ENCODE data around the gene HFM1. TPM values are rescaled to one million over a fixed set of nuclear protein-coding genes. Genes with fewer than 3 reads are reported as not detected.
"Not testable (repeated sequence)": the region's sequence is repeated elsewhere in the genome, so short reads cannot be mapped to it uniquely, and the experiment has no call there.

Gene HFM1
- total and polyA plus RNA-seq, 4 experiments from 2014 or later, result not detected

- H3K27ac Mint-ChIP-seq; POLR2A ChIA-PET (ENCODE audit: partially characterized antibody); H3K27me3 ChIP-seq (ENCODE audit: insufficient read depth, low read length); DNase-seq; H3K27ac ChIP-seq (ENCODE audit: low read depth, low read length); H3K9me3 Mint-ChIP-seq; H3K4me3 Mint-ChIP-seq; H3K27me3 Mint-ChIP-seq; CTCF ChIA-PET (ENCODE audit: partially characterized antibody); intact Hi-C loops (cut with micrococcal nuclease); H3K9me3 ChIP-seq (ENCODE audit: control insufficient read depth in 1 of 2, low read length in 2 of 2); H3K36me3 Mint-ChIP-seq; H3K4me1 ChIP-seq (ENCODE audit: insufficient read depth, low read length); H3K4me3 ChIP-seq (ENCODE audit: low read length in 2 of 2); H3K4me1 Mint-ChIP-seq; H3K36me3 ChIP-seq (ENCODE audit: insufficient read depth, low read length): not testable (repeated sequence)
These were observed 32.4 kb downstream of the HFM1 start for GRCh38 chr1:91372230-91372629.

- no peak for DNase-seq
- H3K27me3 ChIP-seq (ENCODE audit: insufficient read depth, low read length), result no peaks in the 10 kb centered on the region
- H3K4me1 ChIP-seq (ENCODE audit: insufficient read depth, low read length), result no peaks in the 10 kb centered on the region
- POLR2A ChIA-PET (ENCODE audit: partially characterized antibody), result no interaction called here
- no peak overlapping the region for H3K4me3 Mint-ChIP-seq
- CTCF ChIA-PET (ENCODE audit: partially characterized antibody), result no interaction called here
- no peaks in the 10 kb centered on the region for H3K36me3 ChIP-seq (ENCODE audit: insufficient read depth, low read length)
- H3K4me3 ChIP-seq (ENCODE audit: low read length in 2 of 2), result no peak overlapping the region
- intact Hi-C loops (cut with micrococcal nuclease), result no loop called here
- H3K4me1 Mint-ChIP-seq, result no peaks in the 10 kb centered on the region
- peaks cover 0 to 4% of the 10 kb centered on the region in 2 donors for H3K36me3 Mint-ChIP-seq
- peaks cover 4 to 12% (median 11%) of the 10 kb centered on the region in 8 donors for H3K9me3 Mint-ChIP-seq
- no peak overlapping the region for H3K27ac ChIP-seq (ENCODE audit: low read depth, low read length)
- peaks cover 6% of the 10 kb centered on the region in 2 donors for H3K27me3 Mint-ChIP-seq
- H3K27ac Mint-ChIP-seq, result no peak overlapping the region
- no peaks in the 10 kb centered on the region for H3K9me3 ChIP-seq (ENCODE audit: control insufficient read depth in 1 of 2, low read length in 2 of 2)
These were observed 55.1 kb downstream of the HFM1 start for GRCh38 chr1:91349524-91349923.

- Mint-ChIP-seq H3K4me3 (no peak overlapping the region), H3K27me3 (peaks cover 5 to 7% of the 10 kb centered on the region in 2 donors), H3K27ac (no peak overlapping the region), H3K4me1 (peaks cover 0 to 1% (median 0%) of the 10 kb centered on the region in 4 donors), H3K36me3 (no peaks in the 10 kb centered on the region), H3K9me3 (no peaks in the 10 kb centered on the region)
- ChIA-PET POLR2A (ENCODE audit: partially characterized antibody) (no interaction called here), CTCF (ENCODE audit: partially characterized antibody) (interaction anchor here (0.6 to 1.1 kb wide), 2 partner anchors 102 to 181 kb away, joined by 3 to 4 read pairs; no protein-coding TSS in a partner anchor)
- no peaks in the 10 kb centered on the region for H3K27me3 ChIP-seq (ENCODE audit: insufficient read depth, low read length)
- DNase-seq, result no peak
- H3K4me1 ChIP-seq (ENCODE audit: insufficient read depth, low read length), result no peaks in the 10 kb centered on the region
- H3K27ac ChIP-seq (ENCODE audit: low read depth, low read length), result no peak overlapping the region
- H3K4me3 ChIP-seq (ENCODE audit: low read length in 2 of 2), result no peak overlapping the region
- no peaks in the 10 kb centered on the region for H3K9me3 ChIP-seq (ENCODE audit: control insufficient read depth in 1 of 2, low read length in 2 of 2)
- no peaks in the 10 kb centered on the region for H3K36me3 ChIP-seq (ENCODE audit: insufficient read depth, low read length)
- intact Hi-C loops (cut with micrococcal nuclease), result no loop called here
These were observed 57.8 kb downstream of the HFM1 start for GRCh38 chr1:91346824-91347223.

- Mint-ChIP-seq H3K27ac (no peak overlapping the region), H3K36me3 (no peaks in the 10 kb centered on the region), H3K27me3 (peaks cover 5 to 9% of the 10 kb centered on the region in 2 donors), H3K4me1 (peaks cover 0 to 1% (median 0%) of the 10 kb centered on the region in 4 donors), H3K9me3 (peaks cover 0 to under 1% (median 0%) of the 10 kb centered on the region in 8 donors), H3K4me3 (no peak overlapping the region)
- Histone ChIP-seq H3K27me3 (ENCODE audit: insufficient read depth, low read length) (no peaks in the 10 kb centered on the region), H3K9me3 (ENCODE audit: control insufficient read depth in 1 of 2, low read length in 2 of 2) (no peaks in the 10 kb centered on the region), H3K36me3 (ENCODE audit: insufficient read depth, low read length) (no peaks in the 10 kb centered on the region), H3K4me1 (ENCODE audit: insufficient read depth, low read length) (no peaks in the 10 kb centered on the region), H3K27ac (ENCODE audit: low read depth, low read length) (no peak overlapping the region), H3K4me3 (ENCODE audit: low read length in 2 of 2) (no peak overlapping the region)
- intact Hi-C loops (cut with micrococcal nuclease), result no loop called here
- CTCF ChIA-PET (ENCODE audit: partially characterized antibody), result no interaction called here
- POLR2A ChIA-PET (ENCODE audit: partially characterized antibody), result no interaction called here
- DNase-seq, result no peak
These were observed 59.1 kb downstream of the HFM1 start for GRCh38 chr1:91345395-91346005.

- no peak overlapping the region for H3K27ac ChIP-seq (ENCODE audit: low read depth, low read length)
- H3K36me3 Mint-ChIP-seq, result no peaks in the 10 kb centered on the region
- no peak for DNase-seq
- H3K4me1 ChIP-seq (ENCODE audit: insufficient read depth, low read length), result no peaks in the 10 kb centered on the region
- H3K27me3 ChIP-seq (ENCODE audit: insufficient read depth, low read length), result no peaks in the 10 kb centered on the region
- POLR2A ChIA-PET (ENCODE audit: partially characterized antibody), result no interaction called here
- intact Hi-C loops (cut with micrococcal nuclease), result no loop called here
- H3K27me3 Mint-ChIP-seq, result peaks cover 17 to 19% of the 10 kb centered on the region in 2 donors
- H3K9me3 ChIP-seq (ENCODE audit: control insufficient read depth in 1 of 2, low read length in 2 of 2), result no peaks in the 10 kb centered on the region
- no peak overlapping the region for H3K27ac Mint-ChIP-seq
- CTCF ChIA-PET (ENCODE audit: partially characterized antibody), result no interaction called here
- peaks cover 0 to 5% (median under 1%) of the 10 kb centered on the region in 8 donors for H3K9me3 Mint-ChIP-seq
- no peaks in the 10 kb centered on the region for H3K36me3 ChIP-seq (ENCODE audit: insufficient read depth, low read length)
- H3K4me1 Mint-ChIP-seq, result no peaks in the 10 kb centered on the region
- no peak overlapping the region for H3K4me3 ChIP-seq (ENCODE audit: low read length in 2 of 2)
- H3K4me3 Mint-ChIP-seq, result no peak overlapping the region
These were observed 66.1 kb downstream of the HFM1 start for GRCh38 chr1:91338501-91338900.

- Histone ChIP-seq H3K27me3 (ENCODE audit: insufficient read depth, low read length) (no peaks in the 10 kb centered on the region), H3K9me3 (ENCODE audit: control insufficient read depth in 1 of 2, low read length in 2 of 2) (no peaks in the 10 kb centered on the region), H3K4me3 (ENCODE audit: low read length in 2 of 2) (no peak overlapping the region), H3K27ac (ENCODE audit: low read depth, low read length) (no peak overlapping the region), H3K4me1 (ENCODE audit: insufficient read depth, low read length) (no peaks in the 10 kb centered on the region), H3K36me3 (ENCODE audit: insufficient read depth, low read length) (no peaks in the 10 kb centered on the region)
- Mint-ChIP-seq H3K4me3 (no peak overlapping the region), H3K36me3 (no peaks in the 10 kb centered on the region), H3K27ac (no peak overlapping the region), H3K9me3 (peaks cover 0 to 12% (median 6%) of the 10 kb centered on the region in 8 donors), H3K4me1 (no peaks in the 10 kb centered on the region), H3K27me3 (peaks cover 16 to 22% of the 10 kb centered on the region in 2 donors)
- intact Hi-C loops (cut with micrococcal nuclease), result no loop called here
- ChIA-PET CTCF (ENCODE audit: partially characterized antibody) (no interaction called here), POLR2A (ENCODE audit: partially characterized antibody) (no interaction called here)
- no peak for DNase-seq
These were observed 69.0 kb downstream of the HFM1 start for GRCh38 chr1:91335603-91336002.

- no peak overlapping the region for H3K4me3 Mint-ChIP-seq
- ChIA-PET CTCF (ENCODE audit: partially characterized antibody) (no interaction called here), POLR2A (ENCODE audit: partially characterized antibody) (no interaction called here)
- no peak overlapping the region for H3K4me3 ChIP-seq (ENCODE audit: low read length in 2 of 2)
- H3K9me3 Mint-ChIP-seq, result peaks cover 0 to 17% (median 8%) of the 10 kb centered on the region in 8 donors
- H3K9me3 ChIP-seq (ENCODE audit: control insufficient read depth in 1 of 2, low read length in 2 of 2), result no peaks in the 10 kb centered on the region
- no peaks in the 10 kb centered on the region for H3K36me3 ChIP-seq (ENCODE audit: insufficient read depth, low read length)
- peaks cover 18 to 21% of the 10 kb centered on the region in 2 donors for H3K27me3 Mint-ChIP-seq
- no peaks in the 10 kb centered on the region for H3K4me1 Mint-ChIP-seq
- H3K36me3 Mint-ChIP-seq, result no peaks in the 10 kb centered on the region
- no peaks in the 10 kb centered on the region for H3K4me1 ChIP-seq (ENCODE audit: insufficient read depth, low read length)
- no peaks in the 10 kb centered on the region for H3K27me3 ChIP-seq (ENCODE audit: insufficient read depth, low read length)
- H3K27ac Mint-ChIP-seq, result no peak overlapping the region
- intact Hi-C loops (cut with micrococcal nuclease), result no loop called here
- H3K27ac ChIP-seq (ENCODE audit: low read depth, low read length), result no peak overlapping the region
- DNase-seq, result no peak
These were observed 69.8 kb downstream of the HFM1 start for GRCh38 chr1:91334856-91335255.

GRCh38 chr1:91325456-91325855 is 79.2 kb downstream of the HFM1 start:
- ChIA-PET POLR2A (ENCODE audit: partially characterized antibody) (no interaction called here), CTCF (ENCODE audit: partially characterized antibody) (no interaction called here)
- intact Hi-C loops (cut with micrococcal nuclease), result no loop called here
- Mint-ChIP-seq H3K36me3 (no peaks in the 10 kb centered on the region), H3K4me3 (no peak overlapping the region), H3K4me1 (no peaks in the 10 kb centered on the region), H3K27me3 (peaks cover 13 to 14% of the 10 kb centered on the region in 2 donors), H3K27ac (no peak overlapping the region), H3K9me3 (peaks cover 0 to 11% (median 1%) of the 10 kb centered on the region in 8 donors)
- no peak for DNase-seq
- no peak overlapping the region for H3K27ac ChIP-seq (ENCODE audit: low read depth, low read length)
- H3K27me3 ChIP-seq (ENCODE audit: insufficient read depth, low read length), result no peaks in the 10 kb centered on the region
- no peak overlapping the region for H3K4me3 ChIP-seq (ENCODE audit: low read length in 2 of 2)
- no peaks in the 10 kb centered on the region for H3K36me3 ChIP-seq (ENCODE audit: insufficient read depth, low read length)
- no peaks in the 10 kb centered on the region for H3K9me3 ChIP-seq (ENCODE audit: control insufficient read depth in 1 of 2, low read length in 2 of 2)
- H3K4me1 ChIP-seq (ENCODE audit: insufficient read depth, low read length), result no peaks in the 10 kb centered on the region

All from CD4-positive, alpha-beta memory T cell (primary cell).